ENCODE measurements around the gene REN. TPM values are rescaled to one million over a fixed set of nuclear protein-coding genes. Genes with fewer than 3 reads are reported as not detected.

The REN gene
- total RNA-seq, 1 experiment from 2014 or later, result not detected

- DNase-seq (ENCODE audit: low read depth), result no peak
Measured at GRCh38 chr1:204191456-204191855, 25.3 kb upstream of the REN start.

GRCh38 chr1:204190212-204191211 lies 24.4 kb upstream of the REN start:
- peak; percentile 29 for DNase-seq (ENCODE audit: low read depth)

- DNase-seq (ENCODE audit: low read depth), result no peak
Measured at GRCh38 chr1:204188959-204189639, 23.0 kb upstream of the REN start.

GRCh38 chr1:204186597-204186996 lies 20.5 kb upstream of the REN start:
- DNase-seq (ENCODE audit: low read depth), result no peak

GRCh38 chr1:204181116-204181515 lies 15.0 kb upstream of the REN start:
- no peak for DNase-seq (ENCODE audit: low read depth)

DNA sequence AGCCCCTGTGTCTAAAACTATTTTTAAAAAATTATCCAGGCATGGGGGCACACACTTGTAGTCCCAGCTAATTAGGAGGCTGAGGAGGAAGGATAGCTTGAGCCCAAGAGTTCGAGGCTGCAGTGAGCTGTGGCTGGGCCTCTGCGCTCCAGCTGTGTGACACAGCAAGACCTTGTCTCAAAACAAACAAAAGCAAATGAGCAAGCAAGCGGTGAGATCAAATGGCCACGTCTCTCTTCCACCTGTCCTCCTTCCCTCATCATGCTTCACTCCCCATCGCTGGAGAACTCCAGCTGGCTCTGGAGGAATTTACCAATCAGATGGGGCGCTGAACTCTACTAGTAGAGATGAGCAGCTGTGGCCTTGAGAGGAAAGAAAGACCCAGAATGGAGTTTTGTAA lies 14.0 kb upstream of the REN start:
- peak; percentile 54 for DNase-seq (ENCODE audit: low read depth)

- no peak for DNase-seq (ENCODE audit: low read depth)
Measured at GRCh38 chr1:204178487-204179281, 12.5 kb upstream of the REN start.

DNA sequence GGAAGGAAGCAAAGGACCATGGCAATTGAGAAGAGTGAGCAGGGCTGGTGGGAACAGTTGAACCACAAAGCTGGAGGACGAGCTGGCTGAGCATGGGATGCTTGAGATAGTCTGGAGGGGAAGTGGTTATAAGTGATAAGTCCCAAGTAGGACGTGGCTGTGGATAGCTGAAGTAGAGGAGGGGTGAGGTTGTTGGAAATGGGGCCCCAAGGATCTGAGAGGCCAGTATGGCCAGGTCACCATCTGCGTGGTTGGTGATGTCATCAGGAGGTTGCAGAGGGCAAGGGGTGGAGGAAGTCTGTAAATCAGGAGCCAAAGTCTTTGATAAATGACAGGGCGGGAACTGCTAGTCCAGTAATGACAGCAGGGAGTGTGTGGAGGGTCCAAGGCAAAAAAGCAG lies 11.0 kb upstream of the REN start:
- DNase-seq (ENCODE audit: low read depth), result no peak

- DNase-seq (ENCODE audit: low read depth), result no peak
Measured at GRCh38 chr1:204176049-204176448, 9.9 kb upstream of the REN start.

- DNase-seq (ENCODE audit: low read depth), result no peak
Measured at GRCh38 chr1:204174958-204175357, 8.8 kb upstream of the REN start.

DNA sequence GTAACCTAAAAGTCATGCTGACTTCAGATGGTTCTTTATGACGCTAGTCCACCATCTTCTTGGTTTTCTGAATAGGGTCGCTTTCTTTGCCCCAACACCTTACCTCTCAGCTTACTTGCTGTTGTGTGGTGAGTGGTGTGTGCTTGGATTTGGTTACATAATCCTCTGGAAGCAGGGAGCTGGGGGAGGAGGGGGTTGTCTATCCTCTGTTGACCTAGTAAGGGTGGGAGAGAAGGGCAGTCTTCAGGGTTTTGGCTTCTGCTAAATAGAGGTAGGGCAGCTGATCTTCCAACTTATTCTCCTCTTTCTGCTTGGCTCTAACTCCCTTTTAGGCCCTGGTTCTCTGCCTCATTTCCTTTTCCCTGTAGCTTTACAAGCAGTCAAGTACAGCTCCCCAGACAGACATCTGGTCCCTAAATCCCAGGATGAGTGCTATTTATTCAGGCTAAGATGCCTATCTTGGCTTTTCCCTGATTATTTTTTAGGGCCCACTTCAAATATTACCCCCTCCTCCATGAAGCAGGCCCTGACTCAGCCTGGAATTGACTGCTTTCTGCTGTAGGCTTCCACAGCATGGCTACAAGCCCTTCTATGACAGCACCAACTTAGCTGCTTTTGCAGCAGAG lies 6.4 kb upstream of the REN start:
- DNase-seq (ENCODE audit: low read depth), result no peak

DNA sequence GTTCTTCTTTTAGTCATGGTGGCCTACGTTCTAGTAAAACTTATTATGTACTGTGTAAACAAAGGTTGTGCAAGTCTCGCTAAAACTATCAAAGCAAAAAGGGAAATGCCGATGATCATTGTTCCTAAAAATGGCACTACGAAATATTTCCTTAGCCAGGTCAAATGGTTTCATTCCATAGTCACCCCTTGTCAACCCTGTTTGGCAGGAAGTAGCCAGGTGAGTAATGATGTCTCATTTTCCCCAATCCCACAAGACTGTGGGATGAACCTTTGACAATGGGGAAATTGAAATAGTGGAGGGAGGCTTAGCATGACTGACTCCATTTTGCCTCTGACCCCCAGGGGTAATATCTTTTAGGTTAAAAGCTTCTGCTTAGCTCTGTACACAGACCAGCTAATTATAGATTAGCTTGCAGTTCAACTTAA lies 5.6 kb upstream of the REN start:
- DNase-seq (ENCODE audit: low read depth), result peak; percentile 74

DNA sequence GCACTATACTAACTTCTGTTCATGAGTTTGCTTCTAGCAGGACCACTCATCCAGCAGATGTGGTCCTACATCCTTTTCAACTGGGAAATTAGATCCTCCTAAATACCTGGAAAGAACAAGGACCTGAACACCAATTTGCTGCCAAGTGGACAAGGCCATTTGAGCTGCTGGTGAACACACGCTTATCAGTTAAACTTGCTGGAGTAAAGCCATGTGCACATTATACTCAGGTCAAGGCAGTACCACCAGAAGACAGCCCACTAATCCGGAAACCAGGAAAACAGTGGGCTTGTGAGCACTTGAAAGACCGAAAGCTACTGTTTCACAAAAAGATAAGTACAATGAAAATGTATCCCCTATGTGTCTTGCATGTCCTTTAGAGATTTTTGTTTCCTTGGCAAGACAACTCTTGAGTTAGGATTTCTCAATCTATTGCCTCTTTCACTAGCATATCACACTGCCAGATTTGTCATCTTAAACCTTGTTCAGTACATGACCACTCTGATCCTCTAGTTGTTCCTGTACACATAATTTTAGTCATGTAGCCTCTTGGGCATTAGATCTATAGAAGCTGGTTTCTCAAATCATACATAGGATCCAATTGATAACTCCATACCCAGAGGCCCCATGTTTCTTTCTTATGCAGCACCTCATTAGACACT lies 4.5 kb upstream of the REN start:
- DNase-seq (ENCODE audit: low read depth), result no peak

- no peak for DNase-seq (ENCODE audit: low read depth)
Measured at GRCh38 chr1:204169858-204170257, 3.7 kb upstream of the REN start.

DNA sequence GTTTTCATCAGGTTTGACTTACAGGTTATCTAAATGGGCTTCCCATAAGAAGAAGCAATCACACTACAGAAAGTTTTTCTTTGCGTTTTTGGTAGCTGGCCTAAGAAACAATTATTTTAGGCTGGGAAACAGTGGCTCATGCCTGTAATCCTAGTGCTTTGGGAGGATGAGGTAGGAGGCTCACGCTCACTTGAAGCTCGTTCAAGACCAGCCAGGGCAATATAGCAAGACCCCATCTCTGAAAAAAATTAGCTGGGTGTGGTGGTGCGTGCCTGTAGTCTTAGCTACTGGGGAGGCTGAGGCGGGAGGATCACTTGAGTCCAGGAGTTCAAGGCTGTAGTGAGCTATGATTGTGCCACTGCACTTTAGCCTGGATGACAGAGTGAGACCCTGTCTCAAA lies 1.6 kb upstream of the REN start:
- DNase-seq (ENCODE audit: low read depth), result no peak

- DNase-seq (ENCODE audit: low read depth), result peak; percentile 59
Measured at GRCh38 chr1:204162494-204163074, 3.6 kb downstream of the REN start.

GRCh38 chr1:204161609-204162493 lies 4.3 kb downstream of the REN start:
- DNase-seq (ENCODE audit: low read depth), result no peak

GRCh38 chr1:204157962-204158361 lies 8.2 kb downstream of the REN start:
- no peak for DNase-seq (ENCODE audit: low read depth)

GRCh38 chr1:204155881-204156280 lies 10.3 kb downstream of the REN start:
- DNase-seq (ENCODE audit: low read depth), result no peak
